ENCODE data around the gene CHODL.

Gene CHODL, protein sequence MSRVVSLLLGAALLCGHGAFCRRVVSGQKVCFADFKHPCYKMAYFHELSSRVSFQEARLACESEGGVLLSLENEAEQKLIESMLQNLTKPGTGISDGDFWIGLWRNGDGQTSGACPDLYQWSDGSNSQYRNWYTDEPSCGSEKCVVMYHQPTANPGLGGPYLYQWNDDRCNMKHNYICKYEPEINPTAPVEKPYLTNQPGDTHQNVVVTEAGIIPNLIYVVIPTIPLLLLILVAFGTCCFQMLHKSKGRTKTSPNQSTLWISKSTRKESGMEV

DNA sequence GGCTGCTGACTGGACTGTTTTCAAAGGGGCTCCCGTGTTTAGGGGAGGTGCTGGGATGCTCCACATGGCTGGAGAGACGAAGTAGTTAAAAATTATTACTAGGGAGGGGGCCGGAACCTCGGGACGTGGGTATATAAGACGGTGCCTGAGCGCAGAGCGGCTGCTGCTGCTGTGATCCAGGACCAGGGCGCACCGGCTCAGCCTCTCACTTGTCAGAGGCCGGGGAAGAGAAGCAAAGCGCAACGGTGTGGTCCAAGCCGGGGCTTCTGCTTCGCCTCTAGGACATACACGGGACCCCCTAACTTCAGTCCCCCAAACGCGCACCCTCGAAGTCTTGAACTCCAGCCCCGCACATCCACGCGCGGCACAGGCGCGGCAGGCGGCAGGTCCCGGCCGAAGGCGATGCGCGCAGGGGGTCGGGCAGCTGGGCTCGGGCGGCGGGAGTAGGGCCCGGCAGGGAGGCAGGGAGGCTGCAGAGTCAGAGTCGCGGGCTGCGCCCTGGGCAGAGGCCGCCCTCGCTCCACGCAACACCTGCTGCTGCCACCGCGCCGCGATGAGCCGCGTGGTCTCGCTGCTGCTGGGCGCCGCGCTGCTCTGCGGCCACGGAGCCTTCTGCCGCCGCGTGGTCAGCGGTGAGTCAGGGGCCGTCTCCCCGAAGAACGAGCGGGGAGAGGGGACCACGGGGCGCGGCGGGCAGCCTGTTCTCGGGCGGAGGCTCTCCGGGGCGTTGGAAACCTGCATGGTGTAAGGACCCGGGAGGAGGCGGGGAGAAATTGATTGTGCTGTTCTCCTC, at the start of gene CHODL:
CHODL (plus strand) TSS at position 163 of the 793 bp plus-strand sequence; CDS start at position 554, 391 bp downstream.
- no peak for DNase-seq (ENCODE audit: low spot score)

- no peak for DNase-seq (ENCODE audit: low spot score)
Measured at GRCh38 chr21:18204931-18205330, 39.7 kb upstream of the CHODL start.

- DNase-seq (ENCODE audit: low spot score): no peak
Measured at GRCh38 chr21:18218331-18218730, 26.3 kb upstream of the CHODL start.

DNA sequence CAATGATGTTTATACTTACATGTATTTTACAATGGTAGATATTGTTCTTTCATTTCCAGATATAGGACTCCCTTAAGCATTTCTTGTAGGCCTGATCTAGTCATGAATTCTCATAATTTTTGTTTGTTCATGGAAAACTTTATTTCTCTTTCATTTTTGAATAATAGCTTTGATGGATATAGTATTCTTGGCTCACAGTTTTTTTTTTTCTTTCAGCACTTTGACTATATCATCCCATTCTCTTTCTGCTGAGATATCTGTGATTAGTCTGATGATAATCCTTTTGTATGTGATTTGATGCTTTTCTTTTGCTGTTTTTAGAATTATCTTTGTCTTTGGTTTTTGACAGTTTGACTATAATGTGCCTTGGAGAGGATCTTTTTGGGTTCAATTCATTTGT, 24.1 kb upstream of the CHODL start:
- DNase-seq (ENCODE audit: low spot score): no peak

DNA sequence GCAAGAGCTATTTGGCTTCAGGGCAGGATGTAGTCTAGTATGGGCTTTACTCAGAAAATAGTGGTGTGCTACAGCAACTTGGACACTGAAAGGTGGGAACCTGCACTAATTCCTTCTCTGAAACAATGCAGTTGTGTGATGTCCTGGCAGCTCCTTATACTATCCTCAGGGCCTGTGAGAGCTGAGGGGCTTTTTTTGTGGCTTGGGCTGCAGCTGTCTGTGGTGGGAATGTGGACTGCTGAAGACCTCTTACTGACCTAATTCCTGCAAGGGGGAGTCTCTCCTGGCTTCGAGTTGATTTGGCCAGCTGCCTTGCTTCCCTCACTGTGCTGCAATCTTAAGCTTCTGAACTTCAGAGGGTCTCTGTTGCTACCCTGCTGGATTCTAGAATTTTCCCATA, 22.3 kb upstream of the CHODL start:
- DNase-seq (ENCODE audit: low spot score): no peak

GRCh38 chr21:18228060-18228739, 16.4 kb upstream of the CHODL start:
- no peak for DNase-seq (ENCODE audit: low spot score)

- no peak for DNase-seq (ENCODE audit: low spot score)
Measured at GRCh38 chr21:18235545-18235944, 9.1 kb upstream of the CHODL start.

GRCh38 chr21:18245464-18245967, 883 bp downstream of the CHODL start:
- DNase-seq (ENCODE audit: low spot score): no peak

DNA sequence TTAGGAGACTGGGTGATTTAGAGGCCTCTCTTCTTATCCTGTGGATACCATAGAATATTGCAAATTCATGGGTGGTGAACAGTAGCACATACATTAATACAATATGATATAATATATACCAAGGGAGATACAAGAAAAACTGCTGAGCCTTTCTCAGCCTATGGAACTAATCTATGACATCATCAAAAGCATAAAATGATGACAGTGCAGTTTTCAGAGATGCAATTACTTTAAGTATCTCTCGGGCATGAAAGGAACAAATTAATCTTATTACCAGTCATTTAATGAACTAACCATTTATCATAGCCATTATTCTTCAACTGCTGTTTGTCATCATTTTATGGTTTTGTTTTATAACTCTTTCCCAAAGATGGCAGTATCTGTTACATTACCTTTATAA, 3.5 kb downstream of the CHODL start:
- DNase-seq (ENCODE audit: low spot score): no peak

DNA sequence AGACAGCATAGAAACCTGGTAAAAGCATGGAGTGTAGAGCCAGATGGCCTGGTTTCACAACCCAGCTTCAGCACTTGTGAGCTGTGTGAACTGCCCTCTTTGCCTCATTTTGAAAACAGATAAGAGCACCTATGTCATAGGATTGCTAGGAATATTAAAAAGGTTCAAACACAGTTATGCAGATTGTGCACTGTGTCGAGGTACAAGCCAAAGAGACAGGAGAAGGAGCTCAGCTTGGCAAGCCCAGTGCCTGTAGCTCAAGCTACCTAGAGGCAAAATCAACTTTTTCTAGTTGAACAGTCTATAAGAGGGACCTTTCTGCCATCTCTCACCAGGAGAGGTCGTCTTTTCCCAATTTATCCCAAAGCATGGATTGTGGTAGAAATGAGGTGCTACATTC, 5.0 kb downstream of the CHODL start:
- no peak for DNase-seq (ENCODE audit: low spot score)

- no peak for DNase-seq (ENCODE audit: low spot score)
Measured at GRCh38 chr21:18251065-18251464, 6.4 kb downstream of the CHODL start.

DNA sequence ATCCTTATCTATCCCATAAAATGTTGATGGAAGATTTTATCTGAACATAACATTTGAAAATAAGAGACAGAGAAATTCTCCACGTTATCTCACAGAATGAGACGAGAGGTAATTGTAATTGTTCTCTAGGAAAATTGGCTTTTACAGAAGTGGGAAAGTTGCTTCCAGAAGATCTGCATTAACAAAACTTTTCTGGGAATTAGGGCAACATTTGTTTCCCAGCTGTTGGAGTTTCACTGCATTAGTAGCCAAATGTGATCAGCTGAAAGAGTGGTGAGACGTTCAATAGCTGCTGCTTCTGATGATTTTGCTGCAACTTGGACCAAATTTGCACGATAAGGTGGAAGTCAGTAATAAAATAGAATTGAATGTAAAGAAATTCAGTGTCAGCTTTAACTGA, 7.6 kb downstream of the CHODL start:
- DNase-seq (ENCODE audit: low spot score): no peak

DNA sequence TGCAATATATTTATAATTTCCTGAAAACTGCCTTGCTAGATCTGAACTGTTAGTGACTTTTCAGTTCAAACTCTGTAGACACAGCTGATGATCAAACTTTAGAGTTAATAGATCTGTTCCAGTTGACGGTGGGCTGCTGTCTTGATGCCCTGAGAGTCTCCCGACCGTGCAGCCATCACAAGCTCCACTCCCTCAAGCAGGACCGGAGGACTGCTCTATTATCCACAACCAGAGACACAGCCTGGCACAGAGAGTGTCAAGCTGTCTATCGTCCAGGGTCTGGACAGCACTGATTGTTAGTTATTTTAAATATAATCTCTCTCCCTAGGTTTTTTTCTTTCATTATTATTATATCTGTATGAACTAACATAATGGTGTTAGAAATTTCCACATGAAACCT, 8.0 kb downstream of the CHODL start:
- no peak for DNase-seq (ENCODE audit: low spot score)

- DNase-seq (ENCODE audit: low spot score): no peak
Measured at GRCh38 chr21:18253221-18253620, 8.6 kb downstream of the CHODL start.

DNA sequence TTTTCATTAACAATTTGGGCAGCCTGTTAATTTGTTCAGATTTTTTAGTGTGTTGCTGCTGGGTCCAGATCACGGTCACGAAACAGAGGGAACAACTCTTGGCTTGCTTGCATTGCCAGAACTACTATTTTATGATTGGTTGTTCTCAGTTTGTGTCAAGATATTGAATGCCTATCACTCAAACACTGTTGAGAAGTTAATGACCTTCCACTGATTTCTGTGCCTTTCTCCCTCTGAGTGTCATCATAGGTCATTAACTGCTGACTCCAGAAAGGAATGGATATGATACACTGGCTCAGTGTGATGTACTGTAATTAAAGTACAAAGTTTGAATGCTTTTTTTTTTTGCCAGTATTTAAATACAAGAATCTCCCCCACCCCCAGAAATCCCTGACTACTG, 9.2 kb downstream of the CHODL start:
- DNase-seq (ENCODE audit: low spot score): no peak

GRCh38 chr21:18265944-18266343, 21.3 kb downstream of the CHODL start:
- DNase-seq (ENCODE audit: low spot score): no peak

DNA sequence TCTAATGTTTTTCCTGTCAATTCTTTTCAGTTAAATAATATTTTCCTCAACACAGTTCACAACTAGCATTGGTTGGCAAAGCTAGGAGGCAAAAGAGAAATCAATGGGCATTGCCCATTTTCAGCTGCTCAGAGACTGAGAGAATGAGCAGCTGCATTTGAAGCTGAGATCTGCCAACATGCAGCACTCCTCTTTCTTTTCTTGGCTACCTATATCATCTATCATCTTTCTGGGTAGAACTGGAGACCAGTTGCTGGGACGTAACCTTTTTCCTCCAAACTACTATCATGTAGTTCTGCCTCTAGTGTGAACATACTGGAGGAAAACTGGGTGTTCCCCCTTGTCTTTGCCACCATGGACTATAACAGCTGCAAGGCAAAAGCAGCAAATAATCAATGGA, 22.9 kb downstream of the CHODL start:
- no peak for DNase-seq (ENCODE audit: low spot score)

- DNase-seq (ENCODE audit: low spot score): no peak
Measured at GRCh38 chr21:18268906-18269305, 24.3 kb downstream of the CHODL start.

DNA sequence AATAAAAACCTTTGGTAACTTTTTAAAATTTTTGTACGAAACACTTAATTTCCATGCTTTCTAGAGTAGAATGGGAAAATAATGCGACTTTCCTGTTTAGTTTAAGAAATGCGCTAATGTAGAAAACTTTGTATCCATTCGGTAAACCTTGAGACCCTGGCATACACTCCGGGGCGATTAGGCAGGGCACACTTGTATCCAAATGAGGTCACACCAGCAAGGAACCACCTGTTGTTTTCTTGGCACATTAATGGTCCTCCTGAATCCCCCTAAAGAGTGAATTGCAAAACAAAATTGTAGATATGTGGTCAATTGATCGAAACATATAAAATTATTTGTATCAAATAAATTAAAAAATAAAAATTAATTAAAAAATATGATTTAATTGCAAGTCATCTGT, 25.2 kb downstream of the CHODL start:
- DNase-seq (ENCODE audit: low spot score): no peak

DNA sequence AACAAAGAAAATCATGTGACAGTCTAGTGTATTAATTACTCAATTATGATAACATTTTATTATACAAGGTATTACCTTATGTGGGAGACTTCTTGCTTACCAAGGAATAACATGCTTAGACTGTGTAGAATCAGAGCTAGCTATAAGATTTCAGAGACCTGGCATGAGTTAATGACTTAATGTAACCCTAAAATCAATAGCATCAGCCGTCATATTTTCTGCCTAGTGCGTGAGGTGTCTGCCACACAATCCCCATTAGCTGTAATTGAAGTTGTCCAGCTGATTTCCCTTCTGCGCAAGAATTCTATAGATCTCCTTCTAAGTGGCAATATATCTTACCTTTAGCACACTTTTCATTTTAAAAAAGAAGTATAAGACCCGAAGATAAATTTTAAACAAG, 28.8 kb downstream of the CHODL start:
- no peak for DNase-seq (ENCODE audit: low spot score)

- DNase-seq (ENCODE audit: low spot score): no peak
Measured at GRCh38 chr21:18274370-18274769, 29.7 kb downstream of the CHODL start.

DNA sequence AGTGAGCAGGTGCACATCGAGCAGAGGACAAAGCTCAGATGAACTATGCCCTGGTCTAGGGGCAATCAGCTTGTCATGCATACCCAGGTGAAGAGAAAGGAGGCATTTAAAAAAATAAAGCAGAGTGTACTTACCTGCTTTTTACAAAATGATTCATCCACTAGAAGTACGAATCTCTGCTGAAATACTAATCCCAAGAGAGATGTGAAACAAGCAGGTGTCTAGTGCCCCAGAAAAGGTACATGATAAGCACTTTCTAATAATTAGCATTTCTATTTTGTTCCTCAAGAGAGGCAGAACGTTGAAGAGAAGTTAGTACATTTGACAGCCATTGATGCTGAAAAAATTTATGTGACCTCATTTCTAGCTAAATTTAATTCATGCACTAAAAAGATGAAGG, 31.1 kb downstream of the CHODL start:
- DNase-seq (ENCODE audit: low spot score): no peak

GRCh38 chr21:18285379-18285778, 40.7 kb downstream of the CHODL start:
- no peak for DNase-seq (ENCODE audit: low spot score)

All from hematopoietic multipotent progenitor cell treated with erythropoietin and hydrocortisone succinate and interleukin-3 and kit ligand, for 17 days (in vitro differentiated cells).